GDM1 (cell line): ENCODE data around the gene USP7.

Experiments
- DNase-seq: peaks from one replicate; lab custom pipeline; 2025; lab: John Stamatoyannopoulos, UW

USP7 gene

DNA sequence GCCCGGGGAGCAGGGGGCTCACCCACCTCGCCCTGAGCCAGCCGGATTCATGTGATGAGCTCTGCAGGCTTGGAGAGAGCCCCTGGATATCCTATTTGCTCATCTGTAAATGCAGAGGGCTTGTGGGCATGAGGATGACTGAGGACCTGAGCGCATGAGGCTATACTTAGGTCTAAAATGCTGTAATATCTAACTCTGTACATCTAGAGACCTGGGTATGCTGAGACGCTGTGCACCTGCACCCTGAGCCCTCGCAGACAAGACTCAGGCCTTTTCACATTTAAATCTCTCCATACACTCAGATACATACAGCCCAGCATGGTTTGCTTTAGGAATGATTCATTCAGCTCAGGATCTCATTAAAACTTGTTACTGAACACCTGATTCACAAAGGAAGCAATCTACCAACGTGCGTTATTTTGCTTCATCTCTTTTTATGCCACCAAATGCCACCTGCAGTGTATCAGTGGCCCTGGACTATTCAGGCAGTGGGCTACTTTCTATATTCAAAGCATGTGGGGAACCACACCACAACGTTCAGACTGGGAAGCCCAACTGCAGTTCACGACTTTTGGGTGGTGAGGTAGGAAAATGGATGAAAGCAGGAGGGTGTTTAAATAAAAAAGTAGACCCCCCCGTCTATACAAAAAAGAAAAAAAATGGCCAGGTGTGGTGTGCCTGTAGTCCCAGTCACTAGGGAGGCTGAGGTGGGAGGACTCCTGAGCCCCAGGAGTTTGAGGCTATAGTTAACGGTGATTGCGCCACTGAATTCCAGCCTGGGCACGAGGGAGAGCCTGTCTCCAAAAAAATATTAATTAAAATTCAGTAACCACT is 12.0 kb downstream of the USP7 start:
- DNase-seq, result no peak

DNA sequence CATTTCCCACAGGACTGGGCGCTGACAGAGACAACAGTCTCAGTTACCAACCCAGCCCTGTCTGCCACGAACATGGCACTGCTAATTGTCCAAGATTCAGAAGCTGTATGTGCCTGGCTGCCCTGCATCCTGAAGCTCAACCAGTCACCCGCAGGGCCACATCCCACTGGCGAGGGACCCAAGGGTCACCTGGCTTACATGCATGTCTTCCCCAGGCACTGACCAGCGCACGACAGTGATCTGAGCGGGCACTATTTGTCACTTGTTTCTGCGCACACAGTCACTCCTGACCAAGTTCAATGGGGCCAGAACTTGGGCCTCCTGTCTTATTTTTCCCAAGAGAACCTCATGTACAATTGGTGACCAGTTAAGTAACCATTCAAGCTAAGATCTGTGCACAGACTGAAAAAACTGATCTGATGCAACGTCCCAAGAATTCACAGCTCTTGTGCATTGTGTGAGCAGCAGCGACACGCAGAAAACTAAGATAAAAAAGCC is 13.1 kb downstream of the USP7 start:
- DNase-seq, result no peak

DNA sequence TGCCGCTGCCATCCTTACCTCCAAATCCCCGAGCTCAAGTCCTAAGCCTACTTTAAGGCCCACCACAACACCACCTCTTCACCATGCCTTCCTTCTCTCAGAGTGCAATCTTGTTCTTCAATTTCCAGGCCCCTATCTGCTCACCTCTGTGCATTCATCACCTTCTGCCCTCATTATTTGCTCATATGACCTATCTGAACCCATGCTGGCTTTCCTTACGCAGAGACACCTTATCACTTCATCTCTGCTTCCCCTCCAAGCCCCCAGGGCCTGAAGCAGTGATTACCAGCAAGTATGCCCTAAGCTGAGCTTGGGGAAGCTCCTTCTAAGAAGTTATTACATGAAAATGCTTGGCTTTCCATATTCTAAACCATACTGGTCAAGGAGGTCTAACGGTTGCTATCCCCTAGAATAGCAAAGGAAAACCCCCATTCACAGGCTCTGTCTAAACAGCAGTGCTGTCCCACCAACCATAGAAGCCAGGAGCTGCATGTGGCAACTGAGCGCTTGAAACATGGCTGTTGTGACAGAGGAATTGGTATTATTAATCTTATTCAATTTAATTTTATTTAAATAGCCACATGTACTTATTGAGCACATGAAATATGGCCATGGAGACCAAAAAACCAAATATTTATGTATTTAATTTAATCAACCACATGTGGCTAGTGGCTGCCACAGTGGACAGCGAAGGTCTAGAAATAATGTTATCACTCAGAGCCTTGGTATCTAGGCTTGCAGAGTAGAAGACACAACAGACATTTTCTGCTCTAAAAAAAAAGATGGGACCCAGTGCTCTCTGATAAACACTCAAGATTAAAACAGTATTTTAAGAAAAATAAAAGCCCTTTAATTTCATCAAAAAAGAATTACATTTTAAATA is 13.9 kb downstream of the USP7 start:
- no peak for DNase-seq

DNA sequence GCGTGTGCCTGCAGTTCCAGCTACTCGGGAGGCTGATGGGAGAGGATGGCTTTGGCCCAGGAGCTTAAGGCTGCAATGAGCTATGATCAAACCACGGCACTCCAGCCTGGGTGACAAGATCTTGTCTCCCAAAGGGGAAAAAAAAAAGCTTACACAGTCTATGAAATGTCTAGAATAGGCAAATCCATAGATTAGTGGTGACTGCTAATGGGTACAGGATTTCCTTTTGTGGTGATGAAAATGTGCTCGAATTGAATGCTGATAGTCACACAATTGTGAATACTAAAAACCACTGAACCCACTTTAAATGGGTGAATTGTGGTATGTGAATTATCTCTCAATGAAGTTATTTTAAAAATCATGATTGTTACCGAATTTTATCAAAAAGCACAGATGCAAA is 14.9 kb downstream of the USP7 start:
- DNase-seq, result no peak

DNA sequence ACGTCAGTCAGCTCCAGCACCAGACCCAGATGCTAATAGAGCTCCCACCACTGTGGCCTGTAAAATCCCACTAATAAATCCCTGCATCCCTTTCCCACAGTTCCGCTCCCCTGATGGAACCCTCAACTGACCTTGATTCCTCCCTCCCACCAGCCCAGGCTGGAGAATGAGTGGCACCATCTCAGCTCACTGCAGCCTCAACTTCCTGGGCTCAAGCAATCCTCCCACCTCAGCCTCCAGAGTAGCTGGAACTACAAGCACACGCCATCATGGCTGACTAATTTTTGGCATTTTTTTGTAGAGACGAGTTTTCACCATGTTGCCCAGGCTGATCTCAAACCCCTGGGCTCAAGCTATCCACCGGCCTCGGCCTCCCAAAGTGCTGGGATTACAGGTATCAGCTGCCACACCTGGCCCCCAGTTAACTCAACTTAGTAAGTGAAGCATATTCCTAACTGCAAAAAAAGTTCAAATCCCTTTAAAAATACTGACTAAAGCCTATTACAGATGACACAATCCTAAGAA is 15.6 kb downstream of the USP7 start:
- DNase-seq, result no peak

DNA sequence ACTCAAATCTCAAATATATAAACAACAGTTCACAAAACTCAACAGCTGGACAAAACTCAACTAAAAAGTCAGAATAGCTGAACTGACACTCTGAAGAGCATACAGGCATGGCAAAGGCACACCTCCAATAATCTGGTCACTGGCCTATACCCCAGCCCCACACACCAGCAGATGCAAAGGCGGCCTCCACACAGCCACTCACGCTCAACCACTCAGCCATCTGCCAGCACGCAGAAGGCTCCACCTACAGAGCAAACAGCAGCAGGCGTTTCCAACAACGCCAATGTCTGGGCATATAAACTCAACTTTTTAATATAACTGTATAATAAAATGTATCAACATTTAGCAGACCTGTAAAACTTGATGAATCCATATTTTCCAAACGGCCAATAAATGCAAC is 17.2 kb downstream of the USP7 start:
- no peak for DNase-seq

DNA sequence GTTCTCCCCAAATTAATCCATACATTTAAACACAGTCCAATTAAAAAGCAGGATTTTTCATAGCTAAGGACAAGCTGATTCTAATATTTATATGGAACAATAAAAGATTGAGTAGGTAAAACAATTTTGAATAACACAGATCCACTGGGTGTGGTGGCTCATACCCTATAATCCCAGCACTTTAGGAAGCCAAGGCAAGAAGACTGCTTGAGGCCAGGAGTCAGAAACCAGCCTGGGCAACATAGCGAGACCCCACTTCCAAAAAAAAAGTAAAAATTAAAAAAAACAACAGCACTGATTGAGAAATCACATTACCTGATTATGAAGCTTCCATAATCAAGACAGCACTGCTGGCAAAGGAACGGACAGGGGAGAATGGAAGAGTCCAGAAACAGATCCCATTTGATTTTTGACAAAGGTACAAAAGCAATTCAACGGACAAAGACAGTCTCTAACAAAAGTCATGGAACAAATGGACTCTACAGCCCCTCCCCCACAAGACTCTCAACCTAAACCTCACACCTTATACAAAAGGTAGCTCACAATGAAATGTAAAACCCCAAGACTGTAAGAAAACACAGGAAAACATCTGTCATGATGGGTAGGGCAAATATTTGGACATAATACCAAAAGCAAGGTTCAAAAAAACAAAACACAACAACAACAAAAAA is 17.9 kb downstream of the USP7 start:
- no peak for DNase-seq

DNA sequence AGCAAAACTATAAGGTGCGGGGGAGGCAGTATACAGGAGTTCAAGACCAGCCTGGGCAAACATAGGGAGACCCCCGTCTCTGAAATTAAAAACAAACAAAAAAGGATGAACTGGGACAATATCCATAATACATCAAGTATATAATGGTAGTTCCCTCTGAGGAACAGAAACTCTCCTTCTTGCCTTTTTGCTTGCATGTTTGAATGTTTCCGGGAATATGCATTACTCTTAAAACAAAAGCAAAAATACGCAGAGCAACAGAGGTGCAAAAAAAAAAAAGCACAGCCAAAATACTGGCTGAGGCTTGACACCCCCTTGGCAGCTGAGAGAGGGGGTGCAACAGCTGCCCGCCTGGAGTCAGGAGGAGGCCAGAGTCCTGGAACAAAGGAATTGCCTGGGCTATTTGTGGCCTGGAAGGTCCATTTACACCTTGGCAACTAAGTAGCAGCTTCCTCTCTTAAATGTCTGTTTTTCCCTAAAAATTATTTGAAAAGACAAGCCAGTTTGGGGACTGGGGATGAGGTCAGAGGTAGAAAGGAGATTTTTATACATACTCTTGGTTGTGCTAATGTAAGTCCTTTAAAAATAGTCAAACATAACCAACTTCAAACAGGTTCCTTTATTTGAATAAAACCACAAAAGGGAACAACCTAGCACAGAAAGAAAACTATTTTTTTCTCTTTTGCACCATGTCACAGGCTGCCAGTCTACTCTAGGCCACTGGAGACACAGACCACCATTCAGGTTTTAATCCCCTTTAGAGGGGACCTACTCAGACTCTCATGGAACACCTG is 19.5 kb downstream of the USP7 start:
- no peak for DNase-seq

DNA sequence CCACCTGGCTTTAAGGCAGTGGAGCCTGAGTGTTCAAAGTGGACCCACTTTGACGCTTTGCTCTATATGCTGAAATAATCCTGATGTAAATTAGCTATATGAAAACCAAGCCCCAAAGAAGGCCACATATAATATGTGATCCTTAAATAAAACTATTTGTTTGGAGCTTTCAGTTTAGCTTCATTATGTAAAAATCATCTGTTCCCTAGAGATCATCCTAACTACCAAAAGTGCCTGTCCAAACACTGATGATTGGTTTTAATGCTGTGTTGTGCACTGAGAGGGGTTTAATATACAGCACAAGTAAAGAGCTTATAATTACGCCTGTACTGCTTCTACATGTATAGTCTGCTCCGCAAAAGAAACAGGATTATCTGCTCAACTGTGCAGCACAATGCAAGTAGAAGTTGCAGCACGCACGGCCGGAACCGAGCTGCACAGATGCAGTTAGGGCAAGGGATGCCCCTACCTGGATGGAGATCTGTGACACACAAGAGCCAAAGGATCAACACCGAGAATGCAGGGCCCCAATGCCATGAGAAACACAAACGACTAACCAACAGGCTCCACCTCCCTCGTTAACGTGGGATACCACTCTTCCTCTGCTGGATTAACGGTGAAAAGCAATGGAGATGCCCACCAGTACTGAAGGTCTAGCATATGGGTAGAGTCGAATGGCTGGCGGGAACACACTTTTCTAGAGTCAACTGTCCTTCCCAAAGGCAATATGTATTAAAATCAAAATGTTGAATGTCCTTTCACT is 20.5 kb downstream of the USP7 start:
- no peak for DNase-seq

DNA sequence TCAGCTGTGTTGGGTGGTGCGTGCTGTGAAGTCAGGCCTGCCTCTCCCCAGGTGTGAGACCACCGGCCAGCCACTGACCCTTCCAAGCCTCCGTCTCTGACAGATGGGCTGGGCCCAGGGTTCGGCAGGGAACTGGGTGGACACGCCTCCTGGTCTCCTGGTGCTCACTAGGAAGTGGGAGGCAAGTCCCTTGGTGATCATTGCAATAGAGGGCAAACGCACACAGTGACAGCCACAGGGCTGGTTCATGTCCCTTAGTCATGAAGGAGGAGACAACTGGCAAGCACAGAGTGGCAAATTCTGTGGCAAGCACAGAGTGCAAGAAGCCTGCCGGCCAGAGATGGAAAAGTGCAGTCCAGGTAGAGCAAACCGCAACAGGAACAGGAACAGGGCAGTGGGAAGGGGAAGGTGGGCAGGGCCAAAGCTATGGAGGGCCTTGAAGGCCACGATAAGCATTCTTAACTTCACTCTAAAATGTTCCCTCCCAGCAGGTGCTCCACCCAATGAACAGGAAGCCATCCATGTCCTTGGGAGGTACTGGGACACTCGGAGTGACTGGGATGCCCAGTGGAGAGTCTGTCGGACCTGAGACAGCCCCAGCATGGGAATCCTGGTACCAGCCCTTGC is 21.9 kb downstream of the USP7 start:
- DNase-seq, result no peak

DNA sequence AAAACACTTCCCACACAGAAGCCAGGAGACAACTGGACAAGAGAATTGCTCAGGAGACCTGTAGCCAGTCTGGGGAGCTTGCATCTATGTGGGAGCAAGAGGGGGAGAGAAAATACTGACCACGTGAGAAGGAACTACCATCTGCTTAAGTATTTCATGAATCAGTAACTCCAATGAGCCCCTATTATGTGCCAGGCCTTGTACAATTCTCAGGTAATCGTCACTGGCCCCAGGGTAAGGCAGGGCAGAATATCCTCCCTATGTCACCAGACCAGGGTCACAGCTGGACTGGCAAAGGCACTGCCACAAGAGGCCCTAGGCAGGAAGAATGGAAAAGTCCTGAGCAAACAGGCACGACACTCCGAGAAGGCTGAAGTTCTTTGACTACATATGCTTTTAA is 25.9 kb downstream of the USP7 start:
- no peak for DNase-seq

DNA sequence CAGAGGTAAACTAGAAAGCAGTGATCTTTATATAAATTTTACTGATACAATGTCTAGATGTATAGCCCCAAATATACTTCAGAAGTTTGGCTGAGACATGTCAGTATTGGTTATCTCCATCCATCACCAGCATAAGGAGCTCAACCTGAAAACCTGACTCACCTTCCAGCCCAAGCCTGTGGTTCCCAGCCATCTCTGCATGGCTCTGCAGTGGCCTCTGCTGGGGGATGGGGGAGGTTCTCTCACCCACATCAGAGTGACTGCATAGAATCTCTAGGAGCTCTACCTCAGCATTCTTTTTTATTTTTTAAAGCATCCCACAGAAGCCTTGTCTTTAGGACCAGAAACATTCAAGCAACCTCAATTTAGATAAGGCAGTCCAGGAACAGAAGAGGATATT is 27.3 kb downstream of the USP7 start:
- DNase-seq, result no peak

DNA sequence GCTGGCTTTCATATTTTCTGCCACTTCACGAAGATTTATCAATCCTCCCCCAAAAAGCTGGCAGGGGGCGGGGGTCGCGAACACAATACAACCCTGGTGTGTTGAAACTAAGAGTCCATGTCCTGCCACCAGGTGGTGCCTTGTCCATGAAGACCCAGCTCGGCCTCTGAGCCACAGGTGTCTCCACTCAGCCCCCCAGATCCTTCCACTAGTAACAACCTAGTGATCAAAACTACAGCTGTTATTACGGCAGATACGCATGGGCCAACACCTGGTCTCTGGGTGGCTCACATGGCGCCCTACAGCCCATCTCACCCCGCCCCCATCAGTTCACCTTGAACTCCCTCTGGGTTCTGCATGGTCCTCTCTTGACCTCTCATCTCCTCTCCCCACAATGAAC is 27.7 kb downstream of the USP7 start:
- no peak for DNase-seq

DNA sequence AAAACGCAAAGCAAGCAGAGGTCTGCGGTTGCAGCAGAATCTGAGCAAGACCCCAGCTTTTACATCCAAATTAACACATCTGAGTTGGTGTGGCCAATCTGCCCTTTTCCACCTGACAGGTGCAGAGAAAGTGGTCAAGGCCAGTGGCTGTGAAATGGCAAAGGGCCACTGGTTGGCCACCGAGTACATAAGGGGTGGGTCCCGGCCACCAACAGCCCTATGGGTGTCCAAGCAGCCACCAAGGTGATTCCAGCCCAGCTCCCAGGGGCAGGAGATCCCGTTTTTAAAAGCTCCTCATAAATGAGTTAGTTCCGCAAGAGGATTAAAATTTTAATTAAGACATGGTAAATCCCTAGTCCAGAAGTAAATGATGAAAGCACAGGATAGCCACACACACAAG is 29.1 kb downstream of the USP7 start:
- DNase-seq, result no peak

DNA sequence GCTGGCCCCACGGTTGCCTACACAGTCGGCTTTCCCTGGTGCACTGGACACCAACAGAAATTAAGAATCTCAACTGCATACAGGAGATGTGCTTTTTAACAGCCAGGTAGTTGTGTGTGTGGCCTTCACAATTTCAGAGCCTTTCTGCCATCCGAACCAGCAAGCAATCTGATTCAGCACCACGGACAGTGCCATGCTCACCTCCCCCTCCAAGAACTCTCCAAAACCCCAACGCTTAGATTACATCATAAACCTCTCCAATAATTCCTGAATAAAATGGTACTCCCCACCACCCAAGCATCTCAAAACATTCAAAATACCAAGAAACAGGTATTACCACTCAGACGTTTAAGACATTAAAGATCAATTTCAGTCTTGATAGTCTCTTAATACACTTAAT is 31.8 kb downstream of the USP7 start:
- peak; percentile 23 for DNase-seq

DNA sequence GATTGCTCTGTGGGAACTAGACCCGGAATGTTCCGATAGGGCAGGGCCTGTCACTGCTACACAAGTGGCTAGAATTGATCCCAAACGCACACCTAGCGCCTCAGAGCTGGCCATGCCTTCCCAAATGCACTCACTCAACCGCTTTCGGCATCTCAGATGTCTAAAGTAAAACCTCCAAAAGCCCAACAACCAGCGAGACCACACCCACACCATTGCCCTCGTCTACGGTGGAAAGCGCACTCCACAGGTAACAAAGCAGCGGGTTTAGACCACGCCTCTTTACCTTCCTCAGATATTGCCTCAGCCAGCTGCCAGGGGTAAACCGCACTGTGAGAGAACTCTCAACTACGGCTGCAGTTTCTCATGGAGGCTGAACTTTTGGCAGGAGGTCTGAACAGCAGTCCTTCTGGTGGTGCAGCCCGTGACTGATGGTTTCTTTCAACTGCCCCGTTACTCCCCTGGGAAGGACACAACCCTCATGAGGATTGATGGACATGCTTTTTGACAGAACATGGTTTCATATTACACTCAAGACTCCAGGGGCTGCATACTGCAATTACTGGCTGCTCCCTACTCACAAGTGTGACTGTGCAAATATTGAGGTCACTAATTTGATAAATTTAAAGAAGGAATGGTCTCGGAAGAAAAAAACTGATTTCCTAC is 34.5 kb downstream of the USP7 start:
- DNase-seq, result no peak

DNA sequence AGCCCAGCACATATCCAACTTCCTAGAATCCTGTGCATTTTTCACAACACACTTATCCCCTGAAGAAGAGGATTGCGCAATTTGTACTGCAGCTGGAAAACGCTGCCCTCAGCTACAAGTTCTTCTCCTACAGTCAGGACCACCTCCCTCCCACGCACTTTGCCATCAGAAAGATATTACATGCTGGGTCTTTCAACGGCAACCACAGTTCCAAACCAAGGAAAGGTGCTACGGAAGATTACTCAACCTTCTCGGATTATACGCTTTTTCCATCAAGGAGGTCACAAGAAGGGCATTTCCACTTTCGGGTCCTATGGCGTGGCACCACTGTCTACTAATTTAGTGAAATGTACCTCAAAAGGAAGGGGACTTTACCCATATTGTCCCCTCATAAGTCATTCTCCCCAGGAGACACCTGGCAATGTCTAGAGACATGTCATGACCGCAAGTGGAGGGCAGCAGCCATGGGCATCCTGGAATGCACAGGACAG is 35.2 kb downstream of the USP7 start:
- no peak for DNase-seq

DNA sequence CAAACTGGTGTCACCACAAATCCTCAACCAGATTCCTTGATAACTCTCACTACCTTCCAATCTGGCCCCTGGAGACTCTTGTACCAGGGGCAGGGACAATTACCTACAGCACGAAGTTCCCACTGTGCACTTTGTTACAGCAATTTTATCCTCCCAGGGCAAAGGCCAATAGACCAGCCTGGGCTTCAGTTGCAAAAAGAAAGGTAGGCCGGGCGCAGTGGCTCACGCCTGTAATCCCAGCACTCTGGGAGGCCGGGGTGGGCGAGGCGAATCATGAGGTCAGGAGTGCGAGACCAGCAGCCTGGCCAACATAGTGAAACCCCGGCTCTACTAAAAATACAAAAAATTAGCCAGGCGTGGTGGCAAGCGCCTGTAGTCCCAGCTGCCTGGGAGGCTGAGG is 36.9 kb downstream of the USP7 start:
- no peak for DNase-seq

DNA sequence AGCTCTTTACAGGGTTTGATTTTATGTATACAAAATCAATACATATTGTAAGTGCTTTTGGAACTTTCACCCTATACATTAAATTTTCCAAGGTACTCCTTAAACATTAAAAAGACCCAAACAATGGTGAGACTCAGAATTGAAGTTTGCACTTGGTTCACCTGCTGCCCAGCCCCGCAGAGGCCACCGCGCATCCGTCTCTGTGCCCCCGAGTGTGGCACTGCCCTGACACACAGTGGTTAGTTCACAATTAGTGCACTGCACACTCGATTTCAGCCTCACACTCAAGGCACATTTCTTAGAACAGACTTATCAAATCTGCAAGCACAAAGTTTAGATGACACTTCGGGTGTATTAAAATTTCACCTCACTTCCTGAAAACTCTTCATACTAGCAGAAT is 38.3 kb downstream of the USP7 start:
- DNase-seq, result no peak

DNA sequence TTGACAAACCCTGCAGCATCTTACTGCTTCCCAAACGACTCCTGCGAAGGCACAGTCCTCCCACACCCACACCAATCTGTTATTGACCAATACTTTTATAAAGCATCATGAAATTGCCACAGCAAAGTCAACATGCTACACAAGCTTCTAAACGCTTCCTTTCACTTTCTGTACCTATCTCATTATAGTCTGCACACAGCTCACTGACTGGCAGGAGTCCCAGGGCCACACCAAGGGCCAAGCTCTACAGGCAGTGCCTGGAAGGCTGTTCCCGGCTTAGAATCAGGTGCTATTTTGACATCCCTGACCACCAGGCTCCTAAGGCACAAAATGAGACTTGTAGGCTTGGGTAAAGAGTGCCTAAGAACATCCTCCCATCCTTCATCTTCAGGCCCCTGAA is 39.5 kb downstream of the USP7 start:
- DNase-seq, result no peak
